PFSK-1 (cell line): Measurements from ENCODE around the gene HBA1. TPM values are rescaled to one million over a fixed set of nuclear protein-coding genes. Genes with fewer than 3 reads are reported as not detected.
"Not testable (repeated sequence)": the region's sequence is repeated elsewhere in the genome, so short reads cannot be mapped to it uniquely, and the experiment has no call there.

Experiments
- FOXP2 ChIP-seq: optimal IDR thresholded peaks from 2 replicates; pipeline ENCODE3; 2011; ENCODE audit warnings: borderline replicate concordance, control low read depth, inconsistent platforms; ENCODE audit not compliant: insufficient read depth; ENCODE audit errors: extremely low read length, extremely low read depth
- POLR2AphosphoS5 ChIP-seq: IDR thresholded peaks from 2 replicates; pipeline ENCODE4 v1.6.1; 2012; ENCODE audit warnings: low read depth, mild to moderate bottlenecking, control low read depth, low read length, moderate library complexity
- REST ChIP-seq, 2 experiments: IDR thresholded peaks; 2 replicates each; pipeline versions ENCODE4 v1.6.1 to v1.8.0; 2011 to 2012; ENCODE audit warnings: low read depth in 2 of 2, low read length in 2 of 2, control low read depth in 1 of 2, inconsistent platforms in 1 of 2, mild to moderate bottlenecking in 1 of 2, moderate library complexity in 1 of 2; ENCODE audit not compliant: insufficient read depth in 1 of 2
- SIN3A ChIP-seq: IDR thresholded peaks from 2 replicates; pipeline ENCODE4 v1.6.1; 2012; ENCODE audit warnings: mild to moderate bottlenecking, low read length, moderate library complexity, borderline replicate concordance; ENCODE audit not compliant: insufficient read depth
- TAF1 ChIP-seq: IDR thresholded peaks from 2 replicates; pipeline ENCODE4 v1.6.1; 2012; ENCODE audit warnings: low read length, control low read depth, borderline replicate concordance; ENCODE audit not compliant: insufficient read depth
- polyA plus RNA-seq: library from polyadenylated mRNA; unstranded; fragments of >200 nt; gene quantifications from one replicate; pipeline ENCODE4 v1.2.1, GENCODE V29; 2012; ENCODE audit warnings: low read depth, missing spikeins; ENCODE audit not compliant: insufficient read length

The HBA1 gene
- not detected for polyA plus RNA-seq

DNA sequence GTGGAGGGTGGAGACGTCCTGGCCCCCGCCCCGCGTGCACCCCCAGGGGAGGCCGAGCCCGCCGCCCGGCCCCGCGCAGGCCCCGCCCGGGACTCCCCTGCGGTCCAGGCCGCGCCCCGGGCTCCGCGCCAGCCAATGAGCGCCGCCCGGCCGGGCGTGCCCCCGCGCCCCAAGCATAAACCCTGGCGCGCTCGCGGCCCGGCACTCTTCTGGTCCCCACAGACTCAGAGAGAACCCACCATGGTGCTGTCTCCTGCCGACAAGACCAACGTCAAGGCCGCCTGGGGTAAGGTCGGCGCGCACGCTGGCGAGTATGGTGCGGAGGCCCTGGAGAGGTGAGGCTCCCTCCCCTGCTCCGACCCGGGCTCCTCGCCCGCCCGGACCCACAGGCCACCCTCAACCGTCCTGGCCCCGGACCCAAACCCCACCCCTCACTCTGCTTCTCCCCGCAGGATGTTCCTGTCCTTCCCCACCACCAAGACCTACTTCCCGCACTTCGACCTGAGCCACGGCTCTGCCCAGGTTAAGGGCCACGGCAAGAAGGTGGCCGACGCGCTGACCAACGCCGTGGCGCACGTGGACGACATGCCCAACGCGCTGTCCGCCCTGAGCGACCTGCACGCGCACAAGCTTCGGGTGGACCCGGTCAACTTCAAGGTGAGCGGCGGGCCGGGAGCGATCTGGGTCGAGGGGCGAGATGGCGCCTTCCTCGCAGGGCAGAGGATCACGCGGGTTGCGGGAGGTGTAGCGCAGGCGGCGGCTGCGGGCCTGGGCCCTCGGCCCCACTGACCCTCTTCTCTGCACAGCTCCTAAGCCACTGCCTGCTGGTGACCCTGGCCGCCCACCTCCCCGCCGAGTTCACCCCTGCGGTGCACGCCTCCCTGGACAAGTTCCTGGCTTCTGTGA lies at the start of gene HBA1:
TSS of gene HBA1 (plus strand) at position 204 of the 906 bp plus-strand sequence. CDS start at position 241, 37 bp downstream.
- not testable (repeated sequence) for TF ChIP-seq TAF1, SIN3A, FOXP2

GRCh38 chr16:129075-129474 lies 47.4 kb upstream of the HBA1 start:
- TF ChIP-seq SIN3A, result no peak
- TF ChIP-seq TAF1, result no peak

DNA sequence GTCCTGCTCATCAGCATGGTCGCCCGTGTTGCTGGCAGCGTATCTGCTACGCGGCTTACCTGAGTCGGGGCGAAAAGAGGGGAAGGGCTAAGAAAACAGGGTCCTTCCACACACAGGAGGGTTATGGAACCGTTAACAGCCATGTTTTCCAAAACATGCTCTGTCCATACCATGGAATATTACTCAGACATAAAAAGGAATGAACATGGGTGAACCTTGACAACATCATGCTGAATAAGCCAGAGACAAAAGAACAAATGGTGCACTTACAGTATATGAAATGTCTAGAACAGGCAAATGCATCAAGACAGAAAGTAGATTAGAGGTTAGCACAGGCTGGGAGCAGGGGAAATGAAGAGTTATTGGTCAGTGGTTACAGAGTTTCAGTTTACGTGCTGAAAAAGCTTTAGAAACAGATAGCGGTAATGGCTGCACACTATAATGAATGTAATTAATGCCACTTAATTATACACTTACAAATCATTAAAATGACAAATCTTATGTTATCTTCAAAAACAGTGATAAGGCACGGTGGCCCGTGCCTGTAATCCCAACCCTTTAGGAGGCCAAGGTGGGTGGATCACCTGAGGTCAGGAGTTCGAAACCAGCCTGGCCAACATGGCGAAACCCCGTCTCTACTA lies 45.8 kb upstream of the HBA1 start:
- TF ChIP-seq POLR2AphosphoS5 (no peak), REST (IDR thresholded peaks at IDR 0.05; ENCODE audit: insufficient read depth in 1 of 2, low read depth in 2 of 2, low read length in 2 of 2) (no peak), TAF1 (no peak), FOXP2 (no peak), SIN3A (no peak)

GRCh38 chr16:132120-132519 lies 44.4 kb upstream of the HBA1 start:
- TF ChIP-seq FOXP2, result no peak
- no peak for TF ChIP-seq POLR2AphosphoS5
- TF ChIP-seq REST (IDR thresholded peaks at IDR 0.05; ENCODE audit: insufficient read depth in 1 of 2, low read depth in 2 of 2, low read length in 2 of 2), result no peak
- no peak for TF ChIP-seq SIN3A
- TF ChIP-seq TAF1, result no peak

- TF ChIP-seq POLR2AphosphoS5 (no peak), FOXP2 (no peak), REST (IDR thresholded peaks at IDR 0.05; ENCODE audit: insufficient read depth in 1 of 2, low read depth in 2 of 2, low read length in 2 of 2) (no peak), SIN3A (no peak), TAF1 (no peak)
These were observed 42.8 kb upstream of the HBA1 start for GRCh38 chr16:133716-134115.

GRCh38 chr16:138049-138417 lies 38.4 kb upstream of the HBA1 start:
- TF ChIP-seq SIN3A (no peak), REST (IDR thresholded peaks at IDR 0.05; ENCODE audit: insufficient read depth in 1 of 2, low read depth in 2 of 2, low read length in 2 of 2) (no peak), TAF1 (no peak)
